Measurements from ENCODE around the gene SLC48A1. TPM values are rescaled to one million over a fixed set of nuclear protein-coding genes. Genes with fewer than 3 reads are reported as not detected.

SLC48A1 gene
- total RNA-seq, 1 experiment from 2014 or later = 20.0 TPM

DNA sequence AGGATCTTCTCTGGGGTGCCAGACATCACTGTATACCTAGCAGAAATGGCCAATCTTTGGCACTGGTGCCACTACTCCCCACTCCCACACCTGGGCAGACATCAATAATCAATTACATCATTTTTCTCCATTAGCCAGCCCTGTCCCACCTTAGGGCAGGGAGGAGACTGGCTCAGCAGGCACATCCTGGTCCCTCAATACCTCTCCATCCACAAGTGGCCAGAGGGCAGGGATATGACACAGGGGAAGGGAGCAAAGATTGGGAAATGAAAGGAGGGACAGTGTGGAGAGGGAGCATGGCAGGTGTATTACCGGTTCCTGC, 24.6 kb upstream of the SLC48A1 start:
- Histone ChIP-seq H3K9ac (ENCODE audit: low read length) (no peak overlapping the region), H4K20me1 (ENCODE audit: insufficient read depth) (no peaks in the 10 kb centered on the region), H3K27ac (ENCODE audit: low read depth, low read length) (no peak overlapping the region), H3K4me3 (replicated peaks in 1 of 2; ENCODE audit: low read depth in 1 of 2, low read length in 2 of 2) (no peak overlapping the region), H3K36me3 (ENCODE audit: control insufficient read depth in 1 of 2, insufficient read depth in 2 of 2, low read length in 2 of 2) (no peaks in the 10 kb centered on the region), H3K4me2 (ENCODE audit: low read length) (no peak overlapping the region), H3K9me2 (ENCODE audit: insufficient read depth) (no peaks in the 10 kb centered on the region), H2AFZ (ENCODE audit: low read depth, low read length, poor library complexity, severe bottlenecking) (no peak overlapping the region), H3K79me2 (ENCODE audit: insufficient read depth, low read length) (no peaks in the 10 kb centered on the region), H3K27me3 (ENCODE audit: insufficient read depth, low read length) (no peaks in the 10 kb centered on the region), H3K4me1 (ENCODE audit: control insufficient read depth in 1 of 2, insufficient read depth in 2 of 2, low read length in 2 of 2) (peaks cover 15 to 32% of the 10 kb centered on the region in 2 experiments), H3K9me3 (ENCODE audit: control insufficient read depth in 1 of 2, insufficient read depth in 1 of 2, low read depth in 1 of 2, low read length in 2 of 2) (no peaks in the 10 kb centered on the region)
- no peak for DNase-seq (ENCODE audit: low read depth, low spot score)
- intact Hi-C loops (cut with micrococcal nuclease) = no loop called here
- ChIA-PET RAD21 (ENCODE audit: low non-redundant PET in 1 of 2, low total read pairs in 2 of 2, uncharacterized antibody in 2 of 2, unreplicated experiment in 2 of 2) (no interaction called here), POLR2A (no interaction called here), CTCF (interaction anchor here (1.9 kb wide), 1 partner anchor 11 kb away, joined by 7 read pairs; the partner anchor contains the start of gene RAPGEF3)
- no peak for ATAC-seq
- TF ChIP-seq, protein P1, sequence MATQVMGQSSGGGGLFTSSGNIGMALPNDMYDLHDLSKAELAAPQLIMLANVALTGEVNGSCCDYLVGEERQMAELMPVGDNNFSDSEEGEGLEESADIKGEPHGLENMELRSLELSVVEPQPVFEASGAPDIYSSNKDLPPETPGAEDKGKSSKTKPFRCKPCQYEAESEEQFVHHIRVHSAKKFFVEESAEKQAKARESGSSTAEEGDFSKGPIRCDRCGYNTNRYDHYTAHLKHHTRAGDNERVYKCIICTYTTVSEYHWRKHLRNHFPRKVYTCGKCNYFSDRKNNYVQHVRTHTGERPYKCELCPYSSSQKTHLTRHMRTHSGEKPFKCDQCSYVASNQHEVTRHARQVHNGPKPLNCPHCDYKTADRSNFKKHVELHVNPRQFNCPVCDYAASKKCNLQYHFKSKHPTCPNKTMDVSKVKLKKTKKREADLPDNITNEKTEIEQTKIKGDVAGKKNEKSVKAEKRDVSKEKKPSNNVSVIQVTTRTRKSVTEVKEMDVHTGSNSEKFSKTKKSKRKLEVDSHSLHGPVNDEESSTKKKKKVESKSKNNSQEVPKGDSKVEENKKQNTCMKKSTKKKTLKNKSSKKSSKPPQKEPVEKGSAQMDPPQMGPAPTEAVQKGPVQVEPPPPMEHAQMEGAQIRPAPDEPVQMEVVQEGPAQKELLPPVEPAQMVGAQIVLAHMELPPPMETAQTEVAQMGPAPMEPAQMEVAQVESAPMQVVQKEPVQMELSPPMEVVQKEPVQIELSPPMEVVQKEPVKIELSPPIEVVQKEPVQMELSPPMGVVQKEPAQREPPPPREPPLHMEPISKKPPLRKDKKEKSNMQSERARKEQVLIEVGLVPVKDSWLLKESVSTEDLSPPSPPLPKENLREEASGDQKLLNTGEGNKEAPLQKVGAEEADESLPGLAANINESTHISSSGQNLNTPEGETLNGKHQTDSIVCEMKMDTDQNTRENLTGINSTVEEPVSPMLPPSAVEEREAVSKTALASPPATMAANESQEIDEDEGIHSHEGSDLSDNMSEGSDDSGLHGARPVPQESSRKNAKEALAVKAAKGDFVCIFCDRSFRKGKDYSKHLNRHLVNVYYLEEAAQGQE (IDR thresholded peaks at IDR 0.05; ENCODE audit: low read depth) = no peak
- no peak for TF ChIP-seq EGR1 (IDR thresholded peaks at IDR 0.05; ENCODE audit: low read depth)
- TF ChIP-seq, protein P2, sequence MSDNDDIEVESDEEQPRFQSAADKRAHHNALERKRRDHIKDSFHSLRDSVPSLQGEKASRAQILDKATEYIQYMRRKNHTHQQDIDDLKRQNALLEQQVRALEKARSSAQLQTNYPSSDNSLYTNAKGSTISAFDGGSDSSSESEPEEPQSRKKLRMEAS (IDR thresholded peaks at IDR 0.05) = no peak
- TF ChIP-seq POLR2AphosphoS5 (IDR thresholded peaks at IDR 0.05; ENCODE audit: low read depth, low read length) = no peak
- no peak for TF ChIP-seq SRF (IDR thresholded peaks at IDR 0.05; ENCODE audit: low read depth)
- TF ChIP-seq, protein P3, sequence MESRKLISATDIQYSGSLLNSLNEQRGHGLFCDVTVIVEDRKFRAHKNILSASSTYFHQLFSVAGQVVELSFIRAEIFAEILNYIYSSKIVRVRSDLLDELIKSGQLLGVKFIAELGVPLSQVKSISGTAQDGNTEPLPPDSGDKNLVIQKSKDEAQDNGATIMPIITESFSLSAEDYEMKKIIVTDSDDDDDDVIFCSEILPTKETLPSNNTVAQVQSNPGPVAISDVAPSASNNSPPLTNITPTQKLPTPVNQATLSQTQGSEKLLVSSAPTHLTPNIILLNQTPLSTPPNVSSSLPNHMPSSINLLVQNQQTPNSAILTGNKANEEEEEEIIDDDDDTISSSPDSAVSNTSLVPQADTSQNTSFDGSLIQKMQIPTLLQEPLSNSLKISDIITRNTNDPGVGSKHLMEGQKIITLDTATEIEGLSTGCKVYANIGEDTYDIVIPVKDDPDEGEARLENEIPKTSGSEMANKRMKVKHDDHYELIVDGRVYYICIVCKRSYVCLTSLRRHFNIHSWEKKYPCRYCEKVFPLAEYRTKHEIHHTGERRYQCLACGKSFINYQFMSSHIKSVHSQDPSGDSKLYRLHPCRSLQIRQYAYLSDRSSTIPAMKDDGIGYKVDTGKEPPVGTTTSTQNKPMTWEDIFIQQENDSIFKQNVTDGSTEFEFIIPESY (IDR thresholded peaks at IDR 0.05; ENCODE audit: extremely low read depth, insufficient replicate concordance, low read length) = no peak
- no peak for TF ChIP-seq ATF3 (IDR thresholded peaks at IDR 0.05)
- no peak for TF ChIP-seq EZH2phosphoT487 (IDR thresholded peaks at IDR 0.05; ENCODE audit: borderline replicate concordance)
- TF ChIP-seq SP1 (IDR thresholded peaks at IDR 0.05; ENCODE audit: low read depth) = no peak
- TF ChIP-seq ZNF274 (IDR thresholded peaks at IDR 0.05; ENCODE audit: low read depth, low read length) = no peak
- no peak for TF ChIP-seq ZFX (IDR thresholded peaks at IDR 0.05)
- no peak for TF ChIP-seq SIN3A (IDR thresholded peaks at IDR 0.05; ENCODE audit: low read depth)
- TF ChIP-seq CBX3 (IDR thresholded peaks at IDR 0.05; ENCODE audit: low read depth) = no peak
- no TSS peak for BruUV-seq (replicated peaks)
